Peyer's patch (tissue), 4 donors: ENCODE measurements around the gene SUPT5H.

ENCODE experiments used
- POLR2A ChIP-seq, 2 donors: fragments of 450-650 bp; IDR thresholded peaks; one replicate each; pipeline ENCODE4 v1.5.1; 2017; ENCODE audit warnings: antibody characterized with exemption in 2 of 2, mild to moderate bottlenecking in 2 of 2, moderate library complexity in 2 of 2
- TF ChIP-seq, protein P1 (sequence below), 6 experiments: fragments of 450-650 bp in 4 of 6; fragments of 200-600 bp in 2 of 6; sonication (generic) in 1 of 6; IDR thresholded peaks; one replicate each; pipeline ENCODE4 v1.5.1; 2017 to 2019; ENCODE audit warnings: antibody characterized with exemption in 6 of 6, mild to moderate bottlenecking in 3 of 6, moderate library complexity in 1 of 6

DNA sequence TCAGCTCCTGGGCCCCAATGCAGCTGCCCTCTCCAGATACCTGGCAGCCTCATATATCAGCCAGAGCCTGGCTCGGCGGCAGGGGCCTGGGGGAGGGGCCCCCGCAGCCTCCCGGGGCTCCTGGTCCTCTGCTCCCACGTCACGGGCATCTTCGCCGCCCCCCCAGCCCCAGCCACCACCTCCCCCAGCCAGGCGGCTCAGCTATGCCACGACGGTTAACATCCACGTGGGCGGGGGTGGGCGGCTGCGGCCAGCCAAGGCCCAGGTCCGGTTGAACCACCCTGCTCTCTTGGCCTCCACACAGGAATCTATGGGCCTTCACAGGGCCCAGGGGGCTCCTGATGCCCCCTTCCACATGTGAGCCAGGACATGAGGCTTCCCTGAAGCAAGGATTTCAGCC, 20.4 kb upstream of the SUPT5H start:
- no peak for TF ChIP-seq POLR2A (IDR thresholded peaks at IDR 0.05)
- TF ChIP-seq, protein P1, sequence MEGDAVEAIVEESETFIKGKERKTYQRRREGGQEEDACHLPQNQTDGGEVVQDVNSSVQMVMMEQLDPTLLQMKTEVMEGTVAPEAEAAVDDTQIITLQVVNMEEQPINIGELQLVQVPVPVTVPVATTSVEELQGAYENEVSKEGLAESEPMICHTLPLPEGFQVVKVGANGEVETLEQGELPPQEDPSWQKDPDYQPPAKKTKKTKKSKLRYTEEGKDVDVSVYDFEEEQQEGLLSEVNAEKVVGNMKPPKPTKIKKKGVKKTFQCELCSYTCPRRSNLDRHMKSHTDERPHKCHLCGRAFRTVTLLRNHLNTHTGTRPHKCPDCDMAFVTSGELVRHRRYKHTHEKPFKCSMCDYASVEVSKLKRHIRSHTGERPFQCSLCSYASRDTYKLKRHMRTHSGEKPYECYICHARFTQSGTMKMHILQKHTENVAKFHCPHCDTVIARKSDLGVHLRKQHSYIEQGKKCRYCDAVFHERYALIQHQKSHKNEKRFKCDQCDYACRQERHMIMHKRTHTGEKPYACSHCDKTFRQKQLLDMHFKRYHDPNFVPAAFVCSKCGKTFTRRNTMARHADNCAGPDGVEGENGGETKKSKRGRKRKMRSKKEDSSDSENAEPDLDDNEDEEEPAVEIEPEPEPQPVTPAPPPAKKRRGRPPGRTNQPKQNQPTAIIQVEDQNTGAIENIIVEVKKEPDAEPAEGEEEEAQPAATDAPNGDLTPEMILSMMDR (IDR thresholded peaks at IDR 0.05) = no peak
